GM18519 (cell line): Measurements from ENCODE around the gene UBXN1.

Experiments
- ATAC-seq: cut with Tn5 transposase; IDR thresholded peaks from one replicate; pipeline ENCODE4 v1.9.1; 2021; ENCODE audit warnings: mild to moderate bottlenecking, moderate library complexity; ENCODE audit not compliant: unreplicated experiment, low FRiP score

The UBXN1 gene

GRCh38 chr11:62678770-62679696, at the start of gene UBXN1:
UBXN1 (minus strand) TSS chr11:62679073; CDS start chr11:62678923, 150 bp downstream.
- ATAC-seq: no peak

DNA sequence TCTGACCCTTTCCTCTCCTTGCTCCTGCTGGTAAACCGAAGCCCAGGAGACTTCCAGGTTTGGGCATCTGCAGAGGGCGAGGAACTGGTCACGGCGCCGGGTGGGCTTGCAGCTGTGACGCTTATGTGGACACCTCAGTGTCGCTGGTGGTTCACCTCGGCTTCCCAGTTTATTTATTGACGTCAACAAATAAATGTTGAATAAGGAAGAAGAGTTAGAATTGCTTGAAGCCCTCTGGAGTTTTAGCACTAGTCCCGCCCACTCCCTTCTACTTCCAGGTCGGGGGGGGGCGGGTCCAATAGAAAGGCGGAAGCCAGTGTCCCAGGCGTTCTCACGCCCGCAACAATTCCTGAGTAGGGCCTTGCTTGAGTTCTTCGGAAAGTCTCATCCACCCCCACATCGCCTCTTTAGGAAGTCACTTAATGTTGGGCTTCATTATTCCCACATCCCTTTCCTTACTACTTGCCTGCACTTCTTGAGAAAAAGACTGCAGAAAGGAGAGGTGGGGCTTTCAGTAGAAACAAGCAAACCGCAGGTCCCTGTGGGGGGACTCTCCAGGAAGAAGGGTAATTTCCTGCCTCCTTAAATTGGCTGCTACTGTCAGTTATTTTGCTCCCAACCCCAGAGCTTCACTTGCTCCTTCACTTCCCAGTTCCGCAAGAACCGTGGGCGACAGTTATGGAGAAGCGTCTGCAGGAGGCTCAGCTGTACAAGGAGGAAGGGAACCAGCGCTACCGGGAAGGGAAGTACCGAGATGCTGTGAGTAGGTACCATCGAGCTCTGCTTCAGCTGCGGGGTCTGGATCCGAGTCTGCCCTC, 49.5 kb upstream of the UBXN1 start, which contains the start of gene TTC9C:
Gene TTC9C (plus strand): TSS at position 316 of the 818 bp plus-strand sequence. CDS start 363 bp downstream, at position 679.
- ATAC-seq: no peak

DNA sequence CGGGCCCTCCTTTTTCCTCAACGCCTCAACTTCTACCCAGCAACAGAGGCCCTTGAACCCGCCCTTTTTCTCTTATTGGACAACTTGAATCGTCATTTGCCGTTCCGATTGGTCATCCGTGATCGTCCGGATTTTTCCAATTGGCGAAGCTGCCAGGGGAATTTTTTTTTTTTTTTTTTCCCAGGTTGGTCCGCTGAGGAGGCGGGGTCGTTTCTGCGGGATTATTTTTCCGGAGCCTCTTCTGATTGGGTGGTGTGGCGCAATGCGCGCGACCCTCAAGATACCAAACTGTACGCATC, 48.9 kb upstream of the UBXN1 start:
- ATAC-seq: peak; percentile 31

DNA sequence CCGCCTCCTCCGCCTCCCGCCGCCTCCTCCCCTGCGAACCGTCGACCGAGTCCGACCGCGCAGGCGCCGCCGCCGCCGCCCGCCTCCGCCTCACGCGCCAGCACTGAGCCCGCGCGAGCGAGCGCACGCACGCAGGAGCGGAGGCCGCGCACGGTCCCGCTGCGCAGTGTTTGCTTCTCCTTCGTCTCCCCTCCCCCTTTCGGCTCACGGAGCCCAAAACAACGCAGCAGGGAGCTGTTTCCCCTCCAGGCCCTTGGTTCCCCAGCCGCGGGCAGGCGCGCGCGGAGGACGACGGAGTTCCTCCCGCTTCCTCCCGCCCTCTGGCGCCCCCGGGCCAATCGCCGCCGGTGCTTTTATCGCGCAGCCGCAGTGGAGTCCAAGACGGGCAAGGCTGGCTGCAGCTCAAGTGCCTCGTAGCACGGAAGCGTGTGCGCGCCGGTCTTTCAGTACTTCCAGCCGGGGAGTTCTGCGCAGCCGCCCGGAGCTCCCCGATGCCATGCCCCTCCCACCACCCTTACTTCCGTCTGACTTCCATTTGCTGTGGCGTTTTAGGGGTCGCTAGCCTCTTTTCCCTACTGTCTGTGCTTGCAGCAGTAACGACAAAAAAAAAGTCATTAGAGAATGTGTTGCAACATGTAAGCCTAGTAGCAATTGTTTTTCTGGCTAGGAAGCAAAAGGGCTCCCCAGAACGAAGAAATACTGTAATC, 48.4 kb upstream of the UBXN1 start, which contains the start of gene HNRNPUL2:
Gene HNRNPUL2 (minus strand): TSS at position 293 of the 707 bp plus-strand sequence. CDS start 301 bp downstream, outside the sequence.
- ATAC-seq: peak; percentile 57

GRCh38 chr11:62726915-62727164, 48.0 kb upstream of the UBXN1 start:
- ATAC-seq: no peak

DNA sequence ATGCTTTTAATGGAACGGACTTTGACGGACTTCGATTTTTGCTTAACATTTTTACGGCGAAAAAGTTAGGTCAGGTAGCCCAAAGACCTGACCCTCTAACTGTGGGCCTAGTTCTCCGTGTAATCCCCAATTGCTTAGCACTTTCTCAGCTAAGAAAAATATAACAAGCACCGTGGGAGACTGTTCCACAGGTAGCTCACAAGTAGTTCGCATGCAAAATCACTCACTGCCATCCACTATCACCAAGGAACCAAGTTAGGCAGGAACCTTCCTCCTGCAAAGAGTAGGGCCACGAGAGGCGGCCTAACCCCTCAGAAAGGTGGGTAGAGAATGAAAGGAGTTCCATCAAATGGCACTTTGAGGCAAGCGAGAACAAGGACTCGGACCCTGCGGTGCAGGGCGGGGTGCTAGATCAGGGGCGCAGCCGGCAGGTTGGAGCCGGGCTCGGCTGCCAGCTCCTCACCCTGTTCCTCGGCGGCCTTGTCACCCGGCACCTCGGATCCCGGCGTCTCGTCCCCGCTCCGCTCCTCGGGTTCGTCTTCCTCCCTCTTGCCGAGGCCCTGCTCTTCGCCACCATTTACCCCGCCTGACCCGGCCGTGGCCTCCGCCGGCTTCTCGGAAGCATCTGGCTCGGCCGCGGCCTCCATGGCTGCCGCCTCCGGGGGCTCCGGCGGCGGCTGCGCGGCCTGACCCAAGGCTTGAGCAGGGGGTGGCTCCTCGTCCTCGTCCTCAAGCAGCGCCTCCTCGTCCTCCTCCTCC, 47.5 kb upstream of the UBXN1 start:
- ATAC-seq: no peak

- ATAC-seq: no peak
These were observed 46.8 kb upstream of the UBXN1 start for GRCh38 chr11:62725646-62726045.

GRCh38 chr11:62724171-62724570, 45.3 kb upstream of the UBXN1 start:
- ATAC-seq: no peak

DNA sequence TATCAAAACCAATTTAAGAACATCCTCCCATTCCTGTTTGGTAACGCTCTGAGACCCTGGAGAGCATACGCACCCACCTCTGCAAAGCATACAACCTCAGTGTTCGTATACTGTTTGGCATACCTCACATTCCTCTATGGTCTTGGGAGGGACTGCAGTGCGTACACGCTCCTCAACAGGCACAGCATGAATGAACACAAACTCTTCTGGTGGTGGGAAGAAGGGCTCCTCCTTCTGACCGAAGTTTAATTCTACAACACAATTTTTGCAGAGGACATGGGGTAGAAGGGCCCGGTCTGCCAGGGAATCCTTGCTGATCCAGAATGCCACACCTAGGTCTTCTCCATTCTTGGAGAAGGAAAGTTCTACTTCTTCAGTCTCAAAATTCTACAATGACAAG, 43.1 kb upstream of the UBXN1 start:
- no peak for ATAC-seq

DNA sequence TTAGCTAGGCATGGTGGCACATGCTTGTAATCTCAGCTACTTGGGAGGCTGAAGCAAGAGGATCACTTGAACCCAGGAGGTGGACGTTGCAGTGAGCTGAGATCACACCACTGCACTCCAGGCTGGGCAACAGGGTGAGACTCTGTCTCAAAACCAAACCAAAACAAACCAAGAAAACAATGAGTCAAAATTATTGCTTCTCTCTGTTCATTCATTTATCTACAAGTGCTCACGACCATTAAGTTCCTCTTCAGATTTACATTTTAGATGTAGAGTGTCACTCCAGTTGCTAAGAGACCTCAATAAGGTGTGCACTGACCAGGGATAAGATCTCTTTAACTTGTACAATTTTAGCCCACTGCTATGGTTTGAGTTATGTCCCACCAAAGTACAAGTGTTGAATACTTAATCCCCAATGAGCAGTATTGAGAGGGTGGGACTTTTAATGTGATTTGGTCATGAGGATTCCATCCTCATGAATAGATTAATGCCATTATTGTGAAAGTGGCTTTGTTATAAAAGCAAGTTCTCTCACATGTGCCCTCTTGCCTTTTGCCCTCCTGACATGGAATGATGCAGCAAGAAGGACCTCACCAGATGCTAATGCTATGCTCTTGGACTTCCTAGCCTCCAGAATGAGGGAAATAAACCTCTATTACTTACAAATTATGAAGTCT, 40.6 kb upstream of the UBXN1 start:
- ATAC-seq: no peak

DNA sequence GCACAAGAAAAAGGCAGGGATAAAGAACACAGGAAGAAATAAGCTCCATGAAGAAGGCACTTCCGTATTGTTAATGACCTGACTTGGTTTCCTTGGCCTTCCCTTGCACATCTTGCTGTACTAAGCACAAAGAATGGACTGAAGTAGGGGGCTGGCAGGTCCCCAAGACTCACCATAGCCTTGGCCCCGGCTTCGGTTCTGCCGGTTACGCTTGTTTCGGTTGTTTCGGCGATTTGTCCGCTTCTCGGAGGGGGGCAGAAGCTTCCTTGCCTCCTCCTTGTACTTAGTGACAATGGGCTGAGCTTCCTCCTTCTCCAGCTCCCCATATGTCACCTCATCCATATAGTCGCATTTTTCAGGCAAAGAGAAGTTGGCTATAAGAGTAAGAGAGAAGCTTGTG, 37.9 kb upstream of the UBXN1 start:
- ATAC-seq: no peak

DNA sequence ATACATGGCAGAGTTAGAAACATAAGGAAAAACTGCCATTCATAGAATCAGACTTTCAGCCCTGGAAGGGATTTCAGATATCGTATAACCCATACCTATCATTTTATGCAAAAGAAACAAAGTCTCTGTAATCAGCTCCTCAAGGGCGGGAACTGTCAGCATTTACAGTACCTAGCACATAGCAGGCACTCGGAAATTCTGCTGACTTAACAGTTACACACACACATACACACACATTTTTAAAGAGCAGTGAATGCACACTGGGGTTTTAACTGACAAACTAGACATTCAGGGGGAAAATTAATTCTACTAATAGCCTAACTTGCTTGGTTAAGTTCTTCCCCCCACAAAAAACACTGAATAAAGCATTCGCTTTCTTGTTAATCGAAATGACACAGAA, 37.3 kb upstream of the UBXN1 start:
- ATAC-seq: no peak

GRCh38 chr11:62715150-62716130, 36.6 kb upstream of the UBXN1 start:
- no peak for ATAC-seq

DNA sequence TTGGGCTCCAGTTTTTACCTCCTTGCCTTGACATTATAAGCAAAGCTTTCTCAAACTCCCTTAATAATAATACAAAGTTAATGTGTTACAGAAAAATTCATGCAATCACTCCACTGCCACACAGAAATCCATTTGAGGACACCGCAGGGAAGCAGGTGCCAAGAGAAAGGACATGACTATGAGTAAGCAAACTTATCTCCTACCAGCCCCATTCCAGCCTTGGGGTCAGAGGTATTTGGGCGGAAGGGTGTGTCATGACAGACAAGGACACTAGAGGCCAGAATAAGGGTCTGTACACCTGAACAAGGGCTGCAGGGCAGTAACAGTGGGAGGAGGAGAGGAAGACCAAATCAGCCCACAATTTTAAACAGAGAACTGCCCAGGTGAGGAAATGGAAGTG, 34.5 kb upstream of the UBXN1 start:
- ATAC-seq: no peak

DNA sequence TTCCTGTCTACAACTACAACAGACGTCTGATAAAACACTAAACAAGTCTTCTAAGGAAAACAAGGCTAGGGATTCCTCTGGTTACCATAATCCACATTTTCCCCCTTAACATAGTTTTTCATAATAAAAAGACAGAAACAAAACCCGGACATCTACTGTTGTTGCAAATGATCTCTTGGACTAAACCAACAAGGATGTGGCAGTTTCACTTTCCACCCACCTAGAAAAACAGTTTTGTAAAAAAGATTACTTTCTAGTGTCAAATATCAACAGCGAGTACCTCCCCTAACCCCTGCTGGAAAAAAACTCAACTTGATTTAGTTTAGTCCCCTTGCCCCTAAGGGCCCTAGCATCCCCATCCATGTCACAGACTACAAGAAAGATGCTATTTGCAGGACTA, 34.0 kb upstream of the UBXN1 start:
- no peak for ATAC-seq

GRCh38 chr11:62712276-62712812, 33.5 kb upstream of the UBXN1 start:
- no peak for ATAC-seq

GRCh38 chr11:62710001-62710345, 31.1 kb upstream of the UBXN1 start:
- ATAC-seq: no peak

GRCh38 chr11:62709247-62710000, 30.6 kb upstream of the UBXN1 start:
- peak; percentile 40 for ATAC-seq
